Mucosa of stomach (tissue), 1 donor: Measurements from ENCODE around the gene TOP1.
A peak's percentile ranks its signal among the peaks of the same experiment; 100 is the strongest.

Experiments
- H3K27me3 ChIP-seq: one replicate; pipeline ENCODE4 v1.7.0; 2013; ENCODE audit warnings: mild to moderate bottlenecking, low read length; ENCODE audit not compliant: control insufficient read depth, insufficient read depth
- H3K36me3 ChIP-seq: one replicate; pipeline ENCODE4 v1.7.0; 2013; ENCODE audit warnings: low read length; ENCODE audit not compliant: control insufficient read depth, insufficient read depth
- H3K4me1 ChIP-seq: one replicate; pipeline ENCODE4 v1.7.0; 2013; ENCODE audit warnings: mild to moderate bottlenecking, low read length; ENCODE audit not compliant: control insufficient read depth, insufficient read depth
- H3K4me3 ChIP-seq: one replicate; pipeline ENCODE4 v1.7.0; 2013; ENCODE audit warnings: low read length
- H3K9ac ChIP-seq: one replicate; pipeline ENCODE4 v1.7.0; 2013; ENCODE audit warnings: mild to moderate bottlenecking, low read length, moderate library complexity
- H3K9me3 ChIP-seq: one replicate; pipeline ENCODE4 v1.7.0; 2013; ENCODE audit warnings: mild to moderate bottlenecking, low read length, moderate library complexity; ENCODE audit not compliant: control insufficient read depth
- donor health status: Pancreatic carcinoma.

Gene TOP1

GRCh38 chr20:41044409-41045062 is 15.9 kb downstream of the TOP1 start:
- Histone ChIP-seq H3K9ac (no peak overlapping the region), H3K4me3 (no peak overlapping the region), H3K36me3 (no peaks in the 10 kb centered on the region), H3K4me1 (peaks cover 12% of the 10 kb centered on the region), H3K9me3 (no peaks in the 10 kb centered on the region), H3K27me3 (no peaks in the 10 kb centered on the region)

GRCh38 chr20:41045671-41046070 is 17.0 kb downstream of the TOP1 start:
- H3K4me1 ChIP-seq, result peaks cover 13% of the 10 kb centered on the region
- H3K4me3 ChIP-seq, result no peak overlapping the region
- no peaks in the 10 kb centered on the region for H3K9me3 ChIP-seq
- no peaks in the 10 kb centered on the region for H3K27me3 ChIP-seq
- H3K36me3 ChIP-seq, result no peaks in the 10 kb centered on the region
- H3K9ac ChIP-seq, result no peak overlapping the region

GRCh38 chr20:41046716-41047115 is 18.1 kb downstream of the TOP1 start:
- Histone ChIP-seq H3K4me1 (peaks cover 22% of the 10 kb centered on the region), H3K9me3 (no peaks in the 10 kb centered on the region), H3K9ac (no peak overlapping the region), H3K36me3 (no peaks in the 10 kb centered on the region), H3K27me3 (no peaks in the 10 kb centered on the region), H3K4me3 (no peak overlapping the region)

- Histone ChIP-seq H3K9ac (peak overlapping the region; percentile 15), H3K4me1 (peaks cover 29% of the 10 kb centered on the region), H3K36me3 (no peaks in the 10 kb centered on the region), H3K4me3 (no peak overlapping the region), H3K27me3 (no peaks in the 10 kb centered on the region), H3K9me3 (no peaks in the 10 kb centered on the region)
Observed at GRCh38 chr20:41047279-41047974, 18.8 kb downstream of the TOP1 start.

GRCh38 chr20:41047975-41048305 is 19.3 kb downstream of the TOP1 start:
- peak overlapping the region; percentile 15 for H3K9ac ChIP-seq
- no peaks in the 10 kb centered on the region for H3K9me3 ChIP-seq
- no peaks in the 10 kb centered on the region for H3K36me3 ChIP-seq
- H3K27me3 ChIP-seq, result no peaks in the 10 kb centered on the region
- H3K4me3 ChIP-seq, result no peak overlapping the region
- peaks cover 33% of the 10 kb centered on the region for H3K4me1 ChIP-seq

- peak overlapping the region; percentile 15 for H3K9ac ChIP-seq
- H3K36me3 ChIP-seq, result no peaks in the 10 kb centered on the region
- no peaks in the 10 kb centered on the region for H3K9me3 ChIP-seq
- no peaks in the 10 kb centered on the region for H3K27me3 ChIP-seq
- no peak overlapping the region for H3K4me3 ChIP-seq
- H3K4me1 ChIP-seq, result peaks cover 37% of the 10 kb centered on the region
Observed at GRCh38 chr20:41048461-41049301, 20.1 kb downstream of the TOP1 start.

- Histone ChIP-seq H3K36me3 (no peaks in the 10 kb centered on the region), H3K4me1 (peaks cover 37% of the 10 kb centered on the region), H3K9ac (no peak overlapping the region), H3K4me3 (no peak overlapping the region), H3K27me3 (no peaks in the 10 kb centered on the region), H3K9me3 (no peaks in the 10 kb centered on the region)
Observed at GRCh38 chr20:41049451-41049850, 20.8 kb downstream of the TOP1 start.

GRCh38 chr20:41050361-41051008 is 21.9 kb downstream of the TOP1 start:
- Histone ChIP-seq H3K9me3 (no peaks in the 10 kb centered on the region), H3K4me3 (no peak overlapping the region), H3K4me1 (peaks cover 47% of the 10 kb centered on the region), H3K9ac (no peak overlapping the region), H3K36me3 (no peaks in the 10 kb centered on the region), H3K27me3 (no peaks in the 10 kb centered on the region)

GRCh38 chr20:41051009-41051825 is 22.6 kb downstream of the TOP1 start:
- H3K27me3 ChIP-seq, result no peaks in the 10 kb centered on the region
- H3K4me1 ChIP-seq, result peaks cover 53% of the 10 kb centered on the region
- no peak overlapping the region for H3K9ac ChIP-seq
- H3K4me3 ChIP-seq, result no peak overlapping the region
- no peaks in the 10 kb centered on the region for H3K36me3 ChIP-seq
- no peaks in the 10 kb centered on the region for H3K9me3 ChIP-seq

GRCh38 chr20:41052742-41053419 is 24.3 kb downstream of the TOP1 start:
- Histone ChIP-seq H3K36me3 (no peaks in the 10 kb centered on the region), H3K9me3 (no peaks in the 10 kb centered on the region), H3K27me3 (no peaks in the 10 kb centered on the region), H3K4me1 (peaks cover 45% of the 10 kb centered on the region), H3K9ac (no peak overlapping the region), H3K4me3 (no peak overlapping the region)
